ENCODE measurements around the gene SOCS3.

DNA sequence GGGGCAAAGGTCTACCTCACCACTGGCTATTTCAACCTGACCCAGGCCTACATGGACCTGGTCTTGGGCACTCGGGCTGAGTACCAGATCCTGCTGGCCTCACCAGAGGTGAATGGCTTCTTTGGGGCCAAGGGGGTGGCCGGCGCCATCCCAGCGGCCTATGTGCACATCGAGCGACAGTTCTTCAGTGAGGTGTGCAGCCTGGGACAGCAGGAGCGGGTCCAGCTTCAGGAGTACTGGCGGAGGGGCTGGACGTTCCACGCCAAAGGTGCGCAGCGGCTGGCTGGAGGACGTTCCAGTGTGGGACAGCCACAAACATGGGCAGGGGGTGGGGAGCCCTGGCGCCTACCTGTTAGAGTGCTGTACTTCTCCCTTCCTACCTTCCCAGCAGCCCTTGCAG lies 43.9 kb upstream of the SOCS3 start:
- TF ChIP-seq, protein P1, sequence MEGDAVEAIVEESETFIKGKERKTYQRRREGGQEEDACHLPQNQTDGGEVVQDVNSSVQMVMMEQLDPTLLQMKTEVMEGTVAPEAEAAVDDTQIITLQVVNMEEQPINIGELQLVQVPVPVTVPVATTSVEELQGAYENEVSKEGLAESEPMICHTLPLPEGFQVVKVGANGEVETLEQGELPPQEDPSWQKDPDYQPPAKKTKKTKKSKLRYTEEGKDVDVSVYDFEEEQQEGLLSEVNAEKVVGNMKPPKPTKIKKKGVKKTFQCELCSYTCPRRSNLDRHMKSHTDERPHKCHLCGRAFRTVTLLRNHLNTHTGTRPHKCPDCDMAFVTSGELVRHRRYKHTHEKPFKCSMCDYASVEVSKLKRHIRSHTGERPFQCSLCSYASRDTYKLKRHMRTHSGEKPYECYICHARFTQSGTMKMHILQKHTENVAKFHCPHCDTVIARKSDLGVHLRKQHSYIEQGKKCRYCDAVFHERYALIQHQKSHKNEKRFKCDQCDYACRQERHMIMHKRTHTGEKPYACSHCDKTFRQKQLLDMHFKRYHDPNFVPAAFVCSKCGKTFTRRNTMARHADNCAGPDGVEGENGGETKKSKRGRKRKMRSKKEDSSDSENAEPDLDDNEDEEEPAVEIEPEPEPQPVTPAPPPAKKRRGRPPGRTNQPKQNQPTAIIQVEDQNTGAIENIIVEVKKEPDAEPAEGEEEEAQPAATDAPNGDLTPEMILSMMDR (conservative IDR thresholded peaks at IDR 0.05; ENCODE audit: low read depth in 2 of 2): no peak
- no peak for TF ChIP-seq EZH2 (IDR thresholded peaks at IDR 0.05; ENCODE audit: low read depth, unreplicated experiment)
- TF ChIP-seq EZH2phosphoT487 (IDR thresholded peaks at IDR 0.05; ENCODE audit: unreplicated experiment): no peak
- no peak for TF ChIP-seq POLR2AphosphoS5 (IDR thresholded peaks at IDR 0.05; ENCODE audit: low read depth)
- TF ChIP-seq, protein P2, sequence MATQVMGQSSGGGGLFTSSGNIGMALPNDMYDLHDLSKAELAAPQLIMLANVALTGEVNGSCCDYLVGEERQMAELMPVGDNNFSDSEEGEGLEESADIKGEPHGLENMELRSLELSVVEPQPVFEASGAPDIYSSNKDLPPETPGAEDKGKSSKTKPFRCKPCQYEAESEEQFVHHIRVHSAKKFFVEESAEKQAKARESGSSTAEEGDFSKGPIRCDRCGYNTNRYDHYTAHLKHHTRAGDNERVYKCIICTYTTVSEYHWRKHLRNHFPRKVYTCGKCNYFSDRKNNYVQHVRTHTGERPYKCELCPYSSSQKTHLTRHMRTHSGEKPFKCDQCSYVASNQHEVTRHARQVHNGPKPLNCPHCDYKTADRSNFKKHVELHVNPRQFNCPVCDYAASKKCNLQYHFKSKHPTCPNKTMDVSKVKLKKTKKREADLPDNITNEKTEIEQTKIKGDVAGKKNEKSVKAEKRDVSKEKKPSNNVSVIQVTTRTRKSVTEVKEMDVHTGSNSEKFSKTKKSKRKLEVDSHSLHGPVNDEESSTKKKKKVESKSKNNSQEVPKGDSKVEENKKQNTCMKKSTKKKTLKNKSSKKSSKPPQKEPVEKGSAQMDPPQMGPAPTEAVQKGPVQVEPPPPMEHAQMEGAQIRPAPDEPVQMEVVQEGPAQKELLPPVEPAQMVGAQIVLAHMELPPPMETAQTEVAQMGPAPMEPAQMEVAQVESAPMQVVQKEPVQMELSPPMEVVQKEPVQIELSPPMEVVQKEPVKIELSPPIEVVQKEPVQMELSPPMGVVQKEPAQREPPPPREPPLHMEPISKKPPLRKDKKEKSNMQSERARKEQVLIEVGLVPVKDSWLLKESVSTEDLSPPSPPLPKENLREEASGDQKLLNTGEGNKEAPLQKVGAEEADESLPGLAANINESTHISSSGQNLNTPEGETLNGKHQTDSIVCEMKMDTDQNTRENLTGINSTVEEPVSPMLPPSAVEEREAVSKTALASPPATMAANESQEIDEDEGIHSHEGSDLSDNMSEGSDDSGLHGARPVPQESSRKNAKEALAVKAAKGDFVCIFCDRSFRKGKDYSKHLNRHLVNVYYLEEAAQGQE (IDR thresholded peaks at IDR 0.05; ENCODE audit: unreplicated experiment): no peak
- no peak for TF ChIP-seq JUNB (IDR thresholded peaks at IDR 0.05; ENCODE audit: unreplicated experiment)
- no peak for TF ChIP-seq NANOG (IDR thresholded peaks at IDR 0.05; ENCODE audit: borderline replicate concordance)
- TF ChIP-seq ZNF114 (CRISPR knock-in tag; IDR thresholded peaks at IDR 0.05): no peak
- no peak for TF ChIP-seq ZNF331 (CRISPR knock-in tag; IDR thresholded peaks at IDR 0.05; ENCODE audit: low read depth)
- no peak for TF ChIP-seq STAT1 (IDR thresholded peaks at IDR 0.05; ENCODE audit: unreplicated experiment)
